ENCODE data around the gene CCR7. TPM values are rescaled to one million over a fixed set of nuclear protein-coding genes. Genes with fewer than 3 reads are reported as not detected.

The CCR7 gene
- total and polyA plus RNA-seq, 2 of the 13 experiments (the other 11 are each of a cell fraction or from before 2014, with no cell fraction given) = 0.04 to 0.53 TPM

- TF ChIP-seq PHB2 (IDR thresholded peaks at IDR 0.05; ENCODE audit: partially characterized antibody) (no peak), IKZF4 (CRISPR knock-in tag; IDR thresholded peaks at IDR 0.05; ENCODE audit: borderline replicate concordance, low read depth, not compliant biosample characterization) (peak; percentile 65), GATAD1 (CRISPR knock-in tag; IDR thresholded peaks at IDR 0.05) (peak; percentile 83), ZBTB1 (CRISPR knock-in tag; IDR thresholded peaks at IDR 0.05; ENCODE audit: borderline replicate concordance) (no peak), ZNF740 (CRISPR knock-in tag; IDR thresholded peaks at IDR 0.05) (no peak), NR2F6 (IDR thresholded peaks at IDR 0.05) (peak; percentile 100), NR2F6 (CRISPR knock-in tag; IDR thresholded peaks at IDR 0.05) (peak; percentile 100), ZNF331 (CRISPR knock-in tag; IDR thresholded peaks at IDR 0.05) (peak; percentile 98), TRIM22 (IDR thresholded peaks at IDR 0.05) (no peak), ZNF350 (CRISPR knock-in tag; IDR thresholded peaks at IDR 0.05; ENCODE audit: borderline replicate concordance, low read depth) (peak; percentile 97), ZNF569 (CRISPR knock-in tag; IDR thresholded peaks at IDR 0.05; ENCODE audit: borderline replicate concordance) (no peak), RFXANK (CRISPR knock-in tag; IDR thresholded peaks at IDR 0.05) (peak; percentile 50), DDIT3 (CRISPR knock-in tag; IDR thresholded peaks at IDR 0.05) (0 out of 2 replicates have a peak, but pooled peaks have one; percentile 56), HMG20B (CRISPR knock-in tag; conservative IDR thresholded peaks at IDR 0.05) (peak; percentile 94), ZNF773 (CRISPR knock-in tag; IDR thresholded peaks at IDR 0.05; ENCODE audit: borderline replicate concordance) (peak; percentile 3; the same call in 1 of the 2 replicates), FOXO1 (CRISPR knock-in tag; IDR thresholded peaks at IDR 0.05) (peak; percentile 98), ZNF230 (CRISPR knock-in tag; IDR thresholded peaks at IDR 0.05) (no peak; the same call in 1 of the 2 replicates), SP2 (CRISPR knock-in tag; IDR thresholded peaks at IDR 0.05) (no peak), ETV6 (CRISPR knock-in tag; conservative IDR thresholded peaks at IDR 0.05) (0 out of 2 replicates have a peak, but pooled peaks have one; percentile 48), ZNF678 (CRISPR knock-in tag; IDR thresholded peaks at IDR 0.05) (no peak), ZNF3 (CRISPR knock-in tag; IDR thresholded peaks at IDR 0.05) (peak; percentile 72)
- TF ChIP-seq, protein P1, sequence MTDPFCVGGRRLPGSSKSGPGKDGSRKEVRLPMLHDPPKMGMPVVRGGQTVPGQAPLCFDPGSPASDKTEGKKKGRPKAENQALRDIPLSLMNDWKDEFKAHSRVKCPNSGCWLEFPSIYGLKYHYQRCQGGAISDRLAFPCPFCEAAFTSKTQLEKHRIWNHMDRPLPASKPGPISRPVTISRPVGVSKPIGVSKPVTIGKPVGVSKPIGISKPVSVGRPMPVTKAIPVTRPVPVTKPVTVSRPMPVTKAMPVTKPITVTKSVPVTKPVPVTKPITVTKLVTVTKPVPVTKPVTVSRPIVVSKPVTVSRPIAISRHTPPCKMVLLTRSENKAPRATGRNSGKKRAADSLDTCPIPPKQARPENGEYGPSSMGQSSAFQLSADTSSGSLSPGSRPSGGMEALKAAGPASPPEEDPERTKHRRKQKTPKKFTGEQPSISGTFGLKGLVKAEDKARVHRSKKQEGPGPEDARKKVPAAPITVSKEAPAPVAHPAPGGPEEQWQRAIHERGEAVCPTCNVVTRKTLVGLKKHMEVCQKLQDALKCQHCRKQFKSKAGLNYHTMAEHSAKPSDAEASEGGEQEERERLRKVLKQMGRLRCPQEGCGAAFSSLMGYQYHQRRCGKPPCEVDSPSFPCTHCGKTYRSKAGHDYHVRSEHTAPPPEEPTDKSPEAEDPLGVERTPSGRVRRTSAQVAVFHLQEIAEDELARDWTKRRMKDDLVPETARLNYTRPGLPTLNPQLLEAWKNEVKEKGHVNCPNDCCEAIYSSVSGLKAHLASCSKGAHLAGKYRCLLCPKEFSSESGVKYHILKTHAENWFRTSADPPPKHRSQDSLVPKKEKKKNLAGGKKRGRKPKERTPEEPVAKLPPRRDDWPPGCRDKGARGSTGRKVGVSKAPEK (CRISPR knock-in tag; IDR thresholded peaks at IDR 0.05; ENCODE audit: borderline replicate concordance) = no peak; the same call in 1 of the 2 replicates
- TF ChIP-seq, protein P2, sequence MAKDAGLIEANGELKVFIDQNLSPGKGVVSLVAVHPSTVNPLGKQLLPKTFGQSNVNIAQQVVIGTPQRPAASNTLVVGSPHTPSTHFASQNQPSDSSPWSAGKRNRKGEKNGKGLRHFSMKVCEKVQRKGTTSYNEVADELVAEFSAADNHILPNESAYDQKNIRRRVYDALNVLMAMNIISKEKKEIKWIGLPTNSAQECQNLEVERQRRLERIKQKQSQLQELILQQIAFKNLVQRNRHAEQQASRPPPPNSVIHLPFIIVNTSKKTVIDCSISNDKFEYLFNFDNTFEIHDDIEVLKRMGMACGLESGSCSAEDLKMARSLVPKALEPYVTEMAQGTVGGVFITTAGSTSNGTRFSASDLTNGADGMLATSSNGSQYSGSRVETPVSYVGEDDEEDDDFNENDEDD (CRISPR knock-in tag; IDR thresholded peaks at IDR 0.05; ENCODE audit: borderline replicate concordance) = peak; percentile 62; the same call in 1 of the 2 replicates
- TF ChIP-seq, protein P3, sequence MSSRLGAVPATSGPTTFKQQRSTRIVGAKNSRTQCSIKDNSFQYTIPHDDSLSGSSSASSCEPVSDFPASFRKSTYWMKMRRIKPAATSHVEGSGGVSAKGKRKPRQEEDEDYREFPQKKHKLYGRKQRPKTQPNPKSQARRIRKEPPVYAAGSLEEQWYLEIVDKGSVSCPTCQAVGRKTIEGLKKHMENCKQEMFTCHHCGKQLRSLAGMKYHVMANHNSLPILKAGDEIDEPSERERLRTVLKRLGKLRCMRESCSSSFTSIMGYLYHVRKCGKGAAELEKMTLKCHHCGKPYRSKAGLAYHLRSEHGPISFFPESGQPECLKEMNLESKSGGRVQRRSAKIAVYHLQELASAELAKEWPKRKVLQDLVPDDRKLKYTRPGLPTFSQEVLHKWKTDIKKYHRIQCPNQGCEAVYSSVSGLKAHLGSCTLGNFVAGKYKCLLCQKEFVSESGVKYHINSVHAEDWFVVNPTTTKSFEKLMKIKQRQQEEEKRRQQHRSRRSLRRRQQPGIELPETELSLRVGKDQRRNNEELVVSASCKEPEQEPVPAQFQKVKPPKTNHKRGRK (CRISPR knock-in tag; IDR thresholded peaks at IDR 0.05) = no peak
Observed at GRCh38 chr17:40548982-40549685, 16.1 kb downstream of the CCR7 start (continued).
